Measurements from ENCODE around the gene EOMES.

- TF ChIP-seq CTCF (IDR thresholded peaks at IDR 0.05), result no peak
- no peak for TF ChIP-seq POLR2A (IDR thresholded peaks at IDR 0.05)
Measured at GRCh38 chr3:27729325-27729724, 7.2 kb upstream of the EOMES start.
